Hepatocyte (in vitro differentiated cells): ENCODE measurements around the gene RHEX.

ENCODE experiments used
- EZH2 ChIP-seq: fragments of 200-600 bp; sonication (generic); IDR thresholded peaks from 2 replicates; pipeline ENCODE4 v1.6.1; 2016; ENCODE audit warnings: antibody characterized with exemption, mild to moderate bottlenecking, borderline replicate concordance
- EZH2phosphoT487 ChIP-seq: fragments of 200-600 bp; sonication (generic); IDR thresholded peaks from one replicate; pipeline ENCODE4 v1.6.1; 2018; ENCODE audit warnings: antibody characterized with exemption, mild to moderate bottlenecking, low read depth, moderate library complexity; ENCODE audit not compliant: unreplicated experiment, severe bottlenecking
- TF ChIP-seq, protein P1 (sequence below): fragments of 200-600 bp; sonication (generic); IDR thresholded peaks from 2 replicates; pipeline ENCODE4 v1.5.1; 2016; ENCODE audit warnings: antibody characterized with exemption, mild to moderate bottlenecking; ENCODE audit not compliant: poor library complexity

DNA sequence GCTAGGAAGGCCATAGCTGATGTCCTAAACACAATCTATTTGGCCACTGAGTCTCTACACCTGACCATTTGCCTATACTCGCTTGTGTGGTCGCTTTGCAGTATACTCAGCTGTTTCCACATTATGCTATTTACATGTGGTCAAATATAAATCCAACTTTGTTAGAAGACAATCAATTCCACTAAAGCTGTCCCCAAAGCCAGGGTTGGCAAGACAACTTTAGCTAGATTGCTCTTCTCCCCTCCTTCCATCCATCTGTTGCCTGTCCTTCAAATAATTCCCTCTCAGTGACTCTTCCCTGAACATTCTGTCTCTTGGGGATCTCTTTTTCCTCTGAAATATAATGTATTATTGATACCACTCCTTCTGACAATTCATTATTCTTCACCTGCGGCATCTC is 34.1 kb downstream of the RHEX start:
- TF ChIP-seq, protein P1, sequence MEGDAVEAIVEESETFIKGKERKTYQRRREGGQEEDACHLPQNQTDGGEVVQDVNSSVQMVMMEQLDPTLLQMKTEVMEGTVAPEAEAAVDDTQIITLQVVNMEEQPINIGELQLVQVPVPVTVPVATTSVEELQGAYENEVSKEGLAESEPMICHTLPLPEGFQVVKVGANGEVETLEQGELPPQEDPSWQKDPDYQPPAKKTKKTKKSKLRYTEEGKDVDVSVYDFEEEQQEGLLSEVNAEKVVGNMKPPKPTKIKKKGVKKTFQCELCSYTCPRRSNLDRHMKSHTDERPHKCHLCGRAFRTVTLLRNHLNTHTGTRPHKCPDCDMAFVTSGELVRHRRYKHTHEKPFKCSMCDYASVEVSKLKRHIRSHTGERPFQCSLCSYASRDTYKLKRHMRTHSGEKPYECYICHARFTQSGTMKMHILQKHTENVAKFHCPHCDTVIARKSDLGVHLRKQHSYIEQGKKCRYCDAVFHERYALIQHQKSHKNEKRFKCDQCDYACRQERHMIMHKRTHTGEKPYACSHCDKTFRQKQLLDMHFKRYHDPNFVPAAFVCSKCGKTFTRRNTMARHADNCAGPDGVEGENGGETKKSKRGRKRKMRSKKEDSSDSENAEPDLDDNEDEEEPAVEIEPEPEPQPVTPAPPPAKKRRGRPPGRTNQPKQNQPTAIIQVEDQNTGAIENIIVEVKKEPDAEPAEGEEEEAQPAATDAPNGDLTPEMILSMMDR, result no peak
- TF ChIP-seq EZH2, result no peak
- TF ChIP-seq EZH2phosphoT487, result no peak
